IPS DF 6.9 (cell line): ENCODE measurements around the gene EPB41.

Experiments used
- DNase-seq: peaks from one replicate; pipeline ENCODE4 v3.0.0-alpha.2; 2013; ENCODE audit warnings: low read depth, low spot score
- H3K27ac ChIP-seq: one replicate; pipeline ENCODE4 v1.5.1; 2013; ENCODE audit warnings: low read length, control low read depth
- H3K27me3 ChIP-seq: 2 replicates; pipeline ENCODE4 v1.6.1; 2013; ENCODE audit warnings: mild to moderate bottlenecking, low read length; ENCODE audit not compliant: control insufficient read depth, insufficient read depth
- H3K36me3 ChIP-seq: 2 replicates; pipeline ENCODE4 v1.6.1; 2013; ENCODE audit warnings: low read length; ENCODE audit not compliant: control insufficient read depth, insufficient read depth
- H3K4me1 ChIP-seq: 2 replicates; pipeline ENCODE4 v1.6.1; 2013; ENCODE audit warnings: low read length; ENCODE audit not compliant: control insufficient read depth, insufficient read depth
- H3K4me3 ChIP-seq: 2 replicates; pipeline ENCODE4 v1.5.1; 2013; ENCODE audit warnings: mild to moderate bottlenecking, low read length
- H3K9me3 ChIP-seq: 2 replicates; pipeline ENCODE4 v1.6.1; 2013; ENCODE audit warnings: low read length, inconsistent platforms; ENCODE audit not compliant: control insufficient read depth, insufficient read depth
- WGBS: extraction: QIAGEN DNeasy Blood & Tissue Kit; methylation state at CpG from one replicate; pipeline ENCODE4 v1.1.7; 2013; ENCODE audit warnings: mixed read lengths, missing lambda C conversion rate; ENCODE audit not compliant: insufficient read length, insufficient coverage; 5-methylcytosine and 5-hydroxymethylcytosine counted together

Gene EPB41

DNA sequence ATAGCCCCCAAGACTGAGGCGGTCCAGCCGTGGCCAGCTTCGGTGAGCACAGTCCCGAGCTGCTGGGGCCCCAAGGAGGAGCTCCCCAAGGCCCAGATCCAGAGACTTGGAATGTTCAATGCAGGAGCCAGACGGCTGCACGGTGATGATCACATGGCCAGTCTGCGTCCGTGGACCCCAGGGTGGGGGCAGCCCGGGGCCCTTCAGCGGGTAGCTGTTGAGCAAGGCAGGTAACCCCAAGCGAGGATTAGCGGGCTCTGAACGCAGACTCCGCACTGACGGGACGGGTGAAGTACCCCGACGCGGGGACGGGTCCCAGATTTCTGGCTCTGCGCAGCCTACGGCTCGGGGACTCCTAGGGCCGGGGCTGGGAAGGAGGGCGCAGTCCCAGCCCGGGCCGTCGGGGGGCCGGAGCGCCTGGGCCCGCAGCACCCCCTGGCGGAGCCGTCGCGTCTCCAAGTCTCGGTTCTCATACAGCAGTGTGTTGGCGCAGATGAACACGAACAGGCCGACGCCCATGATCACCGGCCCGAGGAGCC, 206.6 kb downstream of the EPB41 start:
- no CpG with 5 or more reads among the region's 42 CpGs for WGBS
- Histone ChIP-seq H3K4me1 (no peaks in the 10 kb centered on the region), H3K4me3 (peak overlapping the region; percentile 45; the same call in 1 of the 2 replicates), H3K9me3 (no peaks in the 10 kb centered on the region), H3K27ac (no peak overlapping the region), H3K27me3 (no peaks in the 10 kb centered on the region; the same call in 1 of the 2 replicates), H3K36me3 (no peaks in the 10 kb centered on the region)
- DNase-seq = no peak

DNA sequence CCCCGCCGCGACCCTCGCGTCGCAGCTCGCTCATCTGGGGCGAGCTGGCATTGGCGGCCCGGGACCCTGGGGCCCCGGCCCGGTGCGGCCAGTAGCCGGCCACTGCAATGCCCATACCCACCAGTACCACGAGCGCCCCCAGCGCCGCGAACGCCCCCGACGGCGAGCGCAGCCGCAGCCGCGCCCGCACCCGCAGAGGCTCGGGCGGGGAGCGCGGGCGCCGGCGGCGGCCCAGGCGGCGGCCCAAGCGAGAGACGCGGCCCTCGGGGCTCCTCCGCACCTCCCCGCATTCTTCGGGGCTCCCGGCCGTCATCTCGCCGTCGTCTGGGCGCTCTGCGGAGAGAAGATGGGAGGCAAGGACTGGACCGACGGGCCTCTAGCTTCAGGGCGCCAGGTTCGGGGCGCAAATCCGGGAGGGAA, 207.2 kb downstream of the EPB41 start:
- peak overlapping the region; percentile 45; the same call in 1 of the 2 replicates for H3K4me3 ChIP-seq
- DNase-seq = no peak
- no CpG with 5 or more reads among the region's 59 CpGs for WGBS
- no peak overlapping the region for H3K27ac ChIP-seq
- no peaks in the 10 kb centered on the region for H3K4me1 ChIP-seq
- no peaks in the 10 kb centered on the region for H3K36me3 ChIP-seq
- no peaks in the 10 kb centered on the region; the same call in 1 of the 2 replicates for H3K27me3 ChIP-seq
- no peaks in the 10 kb centered on the region for H3K9me3 ChIP-seq

DNA sequence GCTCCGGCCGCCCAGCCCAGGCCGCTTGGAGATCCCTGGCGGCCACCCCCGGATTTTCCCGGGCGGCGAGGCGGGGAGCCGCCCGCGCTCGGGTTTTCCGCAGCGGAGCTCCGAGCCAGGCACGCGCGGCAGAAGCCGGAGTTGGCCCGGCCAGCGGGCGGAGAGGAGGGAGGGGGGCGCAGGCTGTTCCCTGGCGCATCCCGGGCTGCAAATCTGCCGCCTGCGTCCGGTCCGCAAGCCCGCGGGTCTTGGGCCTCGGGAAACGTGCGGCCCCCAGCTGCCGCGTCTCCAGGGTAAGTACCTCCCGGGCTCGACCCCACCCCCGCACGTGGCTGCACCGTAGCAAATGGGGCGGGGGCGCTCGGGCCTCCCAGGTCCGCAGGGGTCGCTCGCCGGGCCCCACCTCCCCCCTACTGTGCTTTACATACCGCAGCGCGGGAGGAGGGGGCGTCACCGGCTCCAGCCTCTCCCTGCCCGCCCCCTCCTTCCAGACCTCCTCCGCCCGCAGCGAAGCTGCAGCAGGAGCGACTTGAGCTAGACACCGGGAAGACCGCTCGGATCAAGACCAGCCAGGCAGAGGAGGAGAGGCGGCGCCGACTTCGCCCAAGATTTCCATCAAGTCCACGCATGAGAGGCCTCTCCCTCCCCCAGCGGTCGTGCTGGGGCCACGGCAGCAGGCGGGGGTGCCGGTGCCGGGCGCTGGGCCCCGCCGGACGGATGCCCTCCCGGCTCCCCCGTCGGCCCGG, 207.7 kb downstream of the EPB41 start:
- H3K4me3 ChIP-seq = peak overlapping the region; percentile 45; the same call in 1 of the 2 replicates
- WGBS = no CpG with 5 or more reads among the region's 81 CpGs
- no peaks in the 10 kb centered on the region for H3K36me3 ChIP-seq
- no peaks in the 10 kb centered on the region for H3K9me3 ChIP-seq
- no peak overlapping the region for H3K27ac ChIP-seq
- no peaks in the 10 kb centered on the region; the same call in 1 of the 2 replicates for H3K27me3 ChIP-seq
- DNase-seq = no peak
- H3K4me1 ChIP-seq = no peaks in the 10 kb centered on the region

DNA sequence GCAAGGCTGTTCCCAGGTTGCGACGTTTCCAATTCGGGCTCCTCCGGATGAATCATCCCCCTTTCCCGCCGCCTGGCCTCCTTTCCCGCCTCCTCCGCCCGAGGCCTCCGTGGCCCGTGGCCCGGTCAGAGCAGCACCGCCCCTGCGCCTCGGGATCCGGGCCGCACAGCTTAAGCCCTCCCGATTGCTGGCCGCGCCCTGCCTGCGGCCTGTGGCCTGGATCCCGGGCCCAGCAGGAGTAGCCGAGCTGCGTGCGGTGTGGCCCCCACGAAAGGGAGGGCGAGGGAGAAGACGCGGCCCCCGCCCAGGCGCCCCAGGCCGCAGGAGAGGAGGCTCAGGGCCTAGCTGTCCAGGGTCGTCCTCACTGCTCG, 208.3 kb downstream of the EPB41 start:
- no peaks in the 10 kb centered on the region for H3K36me3 ChIP-seq
- H3K27ac ChIP-seq = no peak overlapping the region
- H3K4me1 ChIP-seq = no peaks in the 10 kb centered on the region
- H3K27me3 ChIP-seq = no peaks in the 10 kb centered on the region; the same call in 1 of the 2 replicates
- WGBS = no CpG with 5 or more reads among the region's 34 CpGs
- no peak for DNase-seq
- H3K9me3 ChIP-seq = no peaks in the 10 kb centered on the region
- peak overlapping the region; percentile 45; the same call in 1 of the 2 replicates for H3K4me3 ChIP-seq

DNA sequence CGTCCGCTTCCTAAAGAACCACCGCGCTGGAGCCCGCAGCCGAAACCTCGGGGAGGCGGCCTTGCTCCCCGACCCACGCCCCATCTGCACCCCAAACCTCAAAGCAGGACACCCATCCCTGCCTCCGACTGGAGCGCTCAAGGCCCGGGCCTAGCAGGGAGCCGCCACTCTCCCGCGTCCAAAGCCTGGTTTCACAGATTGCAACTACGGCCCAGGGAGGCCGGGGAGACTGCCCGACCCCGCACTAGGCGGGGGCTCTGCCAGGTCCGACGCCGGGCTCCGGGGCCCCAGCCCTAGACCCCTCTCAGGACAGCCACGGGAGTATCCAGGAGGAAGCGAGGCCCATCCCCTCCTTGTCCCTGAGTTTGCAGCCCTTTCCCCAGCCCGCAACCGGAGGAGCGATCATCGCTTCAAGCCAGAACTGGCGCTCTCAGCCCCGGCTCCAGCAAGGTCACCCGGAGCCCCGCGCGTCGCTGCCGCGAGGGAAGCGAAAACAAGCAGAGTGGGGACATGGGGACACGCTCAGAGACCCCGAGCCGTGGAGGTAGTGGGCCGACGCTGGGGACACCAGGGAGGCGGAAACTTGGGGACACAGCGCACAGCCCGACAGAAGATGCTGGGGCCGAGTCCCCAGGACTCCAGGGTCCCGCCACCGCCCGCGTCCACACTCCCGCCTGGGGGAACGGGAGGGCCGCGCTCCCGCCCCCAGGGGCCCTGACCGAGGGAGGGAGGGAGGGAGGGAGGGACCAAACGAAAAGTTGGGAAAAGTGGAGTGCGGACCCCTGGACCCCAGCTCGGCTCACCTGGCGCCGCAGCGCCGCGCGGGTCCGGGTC, 208.9 kb downstream of the EPB41 start:
- WGBS = no CpG with 5 or more reads among the region's 70 CpGs
- no peak for DNase-seq
- H3K4me3 ChIP-seq = peak overlapping the region; percentile 45; the same call in 1 of the 2 replicates
- no peaks in the 10 kb centered on the region for H3K9me3 ChIP-seq
- no peak overlapping the region for H3K27ac ChIP-seq
- H3K4me1 ChIP-seq = no peaks in the 10 kb centered on the region
- H3K36me3 ChIP-seq = no peaks in the 10 kb centered on the region
- H3K27me3 ChIP-seq = no peaks in the 10 kb centered on the region; the same call in 1 of the 2 replicates

DNA sequence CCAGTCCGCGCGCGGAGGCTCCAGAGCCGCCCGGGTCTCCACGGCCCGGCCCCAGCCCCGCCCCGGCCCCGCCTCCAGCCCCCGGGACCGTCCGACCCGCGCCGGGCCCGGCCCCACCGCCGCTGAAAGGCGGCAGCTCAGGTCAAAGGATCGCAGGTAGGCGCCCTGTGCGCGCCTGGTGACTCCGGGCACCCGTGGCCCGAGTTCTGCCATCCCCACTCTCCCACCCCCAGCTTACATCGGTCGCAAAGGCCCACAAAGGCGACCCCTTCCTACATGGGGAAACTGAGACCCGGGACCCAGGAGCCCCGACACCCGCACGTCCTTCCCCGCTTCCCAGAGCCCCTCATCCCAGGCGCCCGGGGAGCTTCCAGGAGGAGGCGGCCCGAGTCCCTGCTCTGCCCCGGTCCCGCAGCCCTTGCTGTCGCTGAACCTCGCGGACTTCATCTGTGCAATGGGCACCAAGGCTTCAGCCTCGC, 209.6 kb downstream of the EPB41 start, which contains the start of gene TMEM200B:
TSS of gene TMEM200B (minus strand) at position 17 of the 479 bp plus-strand sequence. CDS start 2,075 bp downstream, outside the sequence.
- no CpG with 5 or more reads among the region's 46 CpGs for WGBS
- no peaks in the 10 kb centered on the region; the same call in 1 of the 2 replicates for H3K27me3 ChIP-seq
- no peak within 1 kb of the TSS for H3K27ac ChIP-seq
- no peak for DNase-seq
- no peaks in the 10 kb centered on the region for H3K4me1 ChIP-seq
- no peaks in the 10 kb centered on the region for H3K36me3 ChIP-seq
- no peaks in the 10 kb centered on the region for H3K9me3 ChIP-seq
- peak within 1 kb of the TSS; percentile 45; the same call in 1 of the 2 replicates for H3K4me3 ChIP-seq

DNA sequence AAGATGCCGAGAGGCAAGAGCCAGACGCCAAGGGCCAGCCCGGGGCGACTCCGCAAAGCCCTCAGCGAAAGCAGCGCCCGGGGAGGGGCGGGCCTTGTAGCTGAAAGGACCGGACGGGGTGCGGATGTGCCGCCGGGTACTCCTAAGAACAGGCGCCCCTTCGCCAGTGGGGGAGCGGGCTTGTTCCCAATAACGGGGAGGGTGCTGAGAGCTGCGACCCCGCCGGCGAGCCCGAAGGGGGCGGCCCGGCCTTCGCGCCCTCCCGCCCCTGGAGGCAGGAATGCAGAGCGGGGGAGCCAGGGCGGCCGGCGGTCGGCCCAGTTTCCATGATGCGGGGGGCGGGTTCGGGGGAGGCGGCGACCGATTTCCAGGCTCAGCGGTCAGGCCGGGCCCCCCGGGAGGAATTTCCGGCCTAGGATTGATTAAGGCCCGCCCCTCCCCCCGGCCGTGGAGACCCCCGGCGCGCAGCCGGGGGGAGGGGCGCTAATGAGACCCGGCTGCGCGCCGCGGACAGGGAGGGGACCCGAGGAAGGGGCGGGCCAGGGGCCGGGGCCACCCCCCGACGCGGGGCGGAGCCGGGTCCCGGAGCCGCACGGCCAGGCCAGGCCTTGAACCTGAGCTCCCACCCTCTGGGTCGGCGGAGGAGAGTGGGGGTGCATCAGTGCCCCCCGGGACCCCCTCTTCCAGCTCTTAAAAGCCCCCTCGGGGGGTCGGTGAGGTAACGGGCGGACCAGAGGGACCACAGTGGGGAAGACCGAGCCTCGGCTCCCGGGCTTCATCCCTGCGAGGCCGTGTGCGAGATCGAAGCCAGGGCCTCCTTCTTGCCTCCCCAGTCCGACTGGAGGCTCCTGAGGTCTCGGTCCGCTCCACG, 210.2 kb downstream of the EPB41 start:
- Histone ChIP-seq H3K9me3 (no peaks in the 10 kb centered on the region), H3K27me3 (no peaks in the 10 kb centered on the region; the same call in 1 of the 2 replicates), H3K27ac (no peak overlapping the region), H3K36me3 (no peaks in the 10 kb centered on the region), H3K4me1 (no peaks in the 10 kb centered on the region), H3K4me3 (peak overlapping the region; percentile 45; the same call in 1 of the 2 replicates)
- no peak for DNase-seq
- no CpG with 5 or more reads among the region's 85 CpGs for WGBS

DNA sequence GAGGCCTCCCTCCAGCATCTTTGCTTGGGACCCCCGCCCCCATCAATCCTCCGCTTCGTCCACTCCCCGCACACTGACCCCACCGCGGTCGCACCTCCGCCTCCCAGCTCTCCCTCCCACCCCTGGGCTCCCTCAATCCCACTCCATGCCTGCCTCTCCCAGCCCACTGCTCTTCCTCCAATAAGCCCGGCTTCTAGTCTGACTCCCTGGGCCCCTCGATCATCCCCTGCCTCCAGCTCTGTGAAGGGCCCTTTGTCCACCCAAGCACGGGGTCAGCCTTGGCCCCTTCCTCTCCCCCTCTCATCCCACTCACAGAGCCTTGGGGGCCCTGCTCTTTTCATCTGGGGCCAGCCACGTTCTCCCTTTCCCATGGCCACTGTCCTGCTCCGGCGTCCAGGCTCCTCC, 210.9 kb downstream of the EPB41 start:
- Histone ChIP-seq H3K36me3 (no peaks in the 10 kb centered on the region), H3K4me1 (no peaks in the 10 kb centered on the region), H3K9me3 (no peaks in the 10 kb centered on the region), H3K27me3 (no peaks in the 10 kb centered on the region; the same call in 1 of the 2 replicates), H3K27ac (no peak overlapping the region), H3K4me3 (peak overlapping the region; percentile 26; the same call in 1 of the 2 replicates)
- WGBS = no CpG with 5 or more reads among the region's 14 CpGs
- DNase-seq = no peak

DNA sequence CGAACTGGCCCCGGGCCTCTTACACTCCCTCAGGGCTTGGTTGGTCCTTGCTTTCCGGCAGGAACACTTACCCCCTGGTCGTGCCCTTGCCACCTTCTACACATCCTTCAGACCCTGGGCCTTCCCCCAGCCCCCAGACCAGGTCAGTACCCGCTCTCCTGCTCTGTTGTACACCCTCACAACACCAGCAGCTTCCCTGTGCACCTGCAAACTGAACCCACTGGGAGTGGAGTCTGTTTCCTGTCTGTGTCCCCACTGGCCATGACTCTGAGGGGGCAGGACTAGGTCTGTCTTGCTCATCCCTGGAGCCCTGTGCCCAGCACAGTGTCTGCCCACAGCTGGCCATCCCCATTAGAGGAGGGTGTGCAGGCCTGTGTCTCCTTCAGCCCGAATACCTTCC, 211.4 kb downstream of the EPB41 start:
- Histone ChIP-seq H3K27me3 (no peaks in the 10 kb centered on the region; the same call in 1 of the 2 replicates), H3K4me1 (no peaks in the 10 kb centered on the region), H3K36me3 (no peaks in the 10 kb centered on the region), H3K9me3 (no peaks in the 10 kb centered on the region), H3K27ac (no peak overlapping the region), H3K4me3 (no peak overlapping the region)
- DNase-seq = no peak
- WGBS = no CpG with 5 or more reads among the region's 6 CpGs
